Sigmoid colon (tissue), 4 donors: ENCODE measurements around the gene FAM240B.

Experiments
- EP300 ChIP-seq, 4 donors: sonication (generic); formaldehyde crosslinking; IDR thresholded peaks; one replicate each; pipeline ENCODE4 v1.6.1; 2017; ENCODE audit warnings: antibody characterized with exemption in 4 of 4
- POLR2A ChIP-seq, 2 donors: fragments of 450-650 bp; IDR thresholded peaks; one replicate each; pipeline ENCODE4 v1.6.1; 2016; ENCODE audit warnings: antibody characterized with exemption in 2 of 2, mild to moderate bottlenecking in 2 of 2, moderate library complexity in 2 of 2
- POLR2AphosphoS5 ChIP-seq, 4 donors: sonication (generic); formaldehyde crosslinking; IDR thresholded peaks; one replicate each; pipeline ENCODE4 v1.6.1; 2017; ENCODE audit warnings: antibody characterized with exemption in 4 of 4
- TF ChIP-seq, protein P1 (sequence below), 4 experiments: fragments of 450-650 bp in 3 of 4; fragments of 200-600 bp in 1 of 4; IDR thresholded peaks; one replicate each; pipeline ENCODE4 v1.5.1; 2016 to 2019; ENCODE audit warnings: antibody characterized with exemption in 4 of 4, mild to moderate bottlenecking in 3 of 4, moderate library complexity in 2 of 4

DNA sequence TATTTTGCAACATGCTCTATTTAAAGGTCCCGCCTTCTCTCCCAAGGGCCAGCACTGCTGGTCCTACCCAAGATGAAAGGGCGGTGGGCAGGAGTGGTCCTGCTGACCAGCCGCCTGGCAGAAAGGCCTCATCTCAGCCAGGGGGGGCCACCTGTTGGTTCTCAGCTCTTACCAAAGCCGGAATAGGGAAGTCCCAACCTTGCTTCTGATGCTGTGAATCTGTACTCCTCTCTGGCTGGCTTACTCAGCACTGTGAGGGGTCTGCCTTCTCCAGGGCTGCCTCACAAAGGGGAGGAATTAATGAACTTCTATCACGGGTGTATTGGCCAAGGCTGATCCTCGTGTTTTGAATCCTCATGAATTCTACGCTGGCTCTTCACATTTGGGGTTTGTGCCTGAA lies 13.6 kb upstream of the FAM240B start:
- TF ChIP-seq, protein P1, sequence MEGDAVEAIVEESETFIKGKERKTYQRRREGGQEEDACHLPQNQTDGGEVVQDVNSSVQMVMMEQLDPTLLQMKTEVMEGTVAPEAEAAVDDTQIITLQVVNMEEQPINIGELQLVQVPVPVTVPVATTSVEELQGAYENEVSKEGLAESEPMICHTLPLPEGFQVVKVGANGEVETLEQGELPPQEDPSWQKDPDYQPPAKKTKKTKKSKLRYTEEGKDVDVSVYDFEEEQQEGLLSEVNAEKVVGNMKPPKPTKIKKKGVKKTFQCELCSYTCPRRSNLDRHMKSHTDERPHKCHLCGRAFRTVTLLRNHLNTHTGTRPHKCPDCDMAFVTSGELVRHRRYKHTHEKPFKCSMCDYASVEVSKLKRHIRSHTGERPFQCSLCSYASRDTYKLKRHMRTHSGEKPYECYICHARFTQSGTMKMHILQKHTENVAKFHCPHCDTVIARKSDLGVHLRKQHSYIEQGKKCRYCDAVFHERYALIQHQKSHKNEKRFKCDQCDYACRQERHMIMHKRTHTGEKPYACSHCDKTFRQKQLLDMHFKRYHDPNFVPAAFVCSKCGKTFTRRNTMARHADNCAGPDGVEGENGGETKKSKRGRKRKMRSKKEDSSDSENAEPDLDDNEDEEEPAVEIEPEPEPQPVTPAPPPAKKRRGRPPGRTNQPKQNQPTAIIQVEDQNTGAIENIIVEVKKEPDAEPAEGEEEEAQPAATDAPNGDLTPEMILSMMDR (IDR thresholded peaks at IDR 0.05): no peak
- TF ChIP-seq EP300 (IDR thresholded peaks at IDR 0.05) (no peak), POLR2A (IDR thresholded peaks at IDR 0.05) (no peak), POLR2AphosphoS5 (IDR thresholded peaks at IDR 0.05) (no peak)
